ENCODE results near the gene ROR1.

Gene ROR1

GRCh38 chr1:63971557-63971956, 197.7 kb downstream of the ROR1 start:
- H3K4me3 ChIP-seq (replicated peaks; ENCODE audit: low read depth, low read length) = no peak overlapping the region
- DNase-seq (ENCODE audit: extremely low read depth, low read depth) = no peak
- no peak for TF ChIP-seq CTCF (IDR thresholded peaks at IDR 0.05; ENCODE audit: low read depth, low read length, missing control alignments)

DNA sequence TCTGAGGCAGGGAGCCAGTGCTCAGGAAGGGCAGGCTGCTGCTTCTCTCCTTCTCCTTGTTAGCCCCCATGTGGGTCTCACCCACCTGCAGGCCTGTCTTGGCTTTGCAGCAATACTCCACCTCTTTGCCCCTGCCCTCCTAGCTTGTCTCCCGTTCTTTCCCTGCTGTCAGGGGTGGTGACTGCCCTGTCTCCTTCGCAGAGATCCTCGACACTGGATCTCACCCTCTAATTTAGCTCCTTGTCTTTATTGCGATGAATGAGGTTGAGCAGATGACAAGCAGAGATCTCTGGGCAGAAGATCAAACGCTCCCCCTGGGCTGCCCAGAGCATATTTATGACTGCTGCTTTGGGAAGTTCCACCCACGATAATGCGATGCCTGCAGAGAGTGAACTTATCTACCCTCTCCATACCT, 199.2 kb downstream of the ROR1 start:
- no peak overlapping the region for H3K4me3 ChIP-seq (replicated peaks; ENCODE audit: low read depth, low read length)
- DNase-seq (ENCODE audit: extremely low read depth, low read depth) = no peak
- TF ChIP-seq CTCF (IDR thresholded peaks at IDR 0.05; ENCODE audit: low read depth, low read length, missing control alignments) = no peak

- no peak overlapping the region for H3K4me3 ChIP-seq (replicated peaks; ENCODE audit: low read depth, low read length)
- no peak for DNase-seq (ENCODE audit: extremely low read depth, low read depth)
- no peak for TF ChIP-seq CTCF (IDR thresholded peaks at IDR 0.05; ENCODE audit: low read depth, low read length, missing control alignments)
Observed at GRCh38 chr1:63974966-63975365, 201.1 kb downstream of the ROR1 start.

DNA sequence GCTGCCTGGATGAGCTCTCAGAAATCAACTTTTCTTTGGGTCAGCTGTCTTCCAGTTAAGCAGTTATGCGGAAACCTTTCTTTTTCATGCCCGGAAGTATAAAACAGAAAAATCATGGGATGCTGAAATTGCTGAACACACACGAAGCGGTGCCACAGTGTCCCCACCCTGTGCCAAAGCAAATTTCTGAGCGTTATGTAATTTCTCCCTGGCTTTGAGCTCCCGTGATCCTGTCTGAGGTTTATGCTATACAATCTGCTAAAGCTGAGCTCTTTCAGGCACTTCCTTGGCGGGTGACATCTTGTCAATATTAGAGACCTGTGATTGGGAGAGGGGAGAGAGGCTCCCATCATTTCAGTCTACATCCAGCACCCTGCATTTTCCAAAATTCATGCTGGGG, 201.7 kb downstream of the ROR1 start:
- H3K4me3 ChIP-seq (replicated peaks; ENCODE audit: low read depth, low read length) = no peak overlapping the region
- TF ChIP-seq CTCF (IDR thresholded peaks at IDR 0.05; ENCODE audit: low read depth, low read length, missing control alignments) = no peak
- DNase-seq (ENCODE audit: extremely low read depth, low read depth) = no peak

GRCh38 chr1:63976006-63976405, 202.2 kb downstream of the ROR1 start:
- no peak for DNase-seq (ENCODE audit: extremely low read depth, low read depth)
- no peak overlapping the region for H3K4me3 ChIP-seq (replicated peaks; ENCODE audit: low read depth, low read length)
- TF ChIP-seq CTCF (IDR thresholded peaks at IDR 0.05; ENCODE audit: low read depth, low read length, missing control alignments) = no peak

GRCh38 chr1:63977466-63977865, 203.6 kb downstream of the ROR1 start:
- H3K4me3 ChIP-seq (replicated peaks; ENCODE audit: low read depth, low read length) = no peak overlapping the region
- no peak for DNase-seq (ENCODE audit: extremely low read depth, low read depth)
- no peak for TF ChIP-seq CTCF (IDR thresholded peaks at IDR 0.05; ENCODE audit: low read depth, low read length, missing control alignments)

DNA sequence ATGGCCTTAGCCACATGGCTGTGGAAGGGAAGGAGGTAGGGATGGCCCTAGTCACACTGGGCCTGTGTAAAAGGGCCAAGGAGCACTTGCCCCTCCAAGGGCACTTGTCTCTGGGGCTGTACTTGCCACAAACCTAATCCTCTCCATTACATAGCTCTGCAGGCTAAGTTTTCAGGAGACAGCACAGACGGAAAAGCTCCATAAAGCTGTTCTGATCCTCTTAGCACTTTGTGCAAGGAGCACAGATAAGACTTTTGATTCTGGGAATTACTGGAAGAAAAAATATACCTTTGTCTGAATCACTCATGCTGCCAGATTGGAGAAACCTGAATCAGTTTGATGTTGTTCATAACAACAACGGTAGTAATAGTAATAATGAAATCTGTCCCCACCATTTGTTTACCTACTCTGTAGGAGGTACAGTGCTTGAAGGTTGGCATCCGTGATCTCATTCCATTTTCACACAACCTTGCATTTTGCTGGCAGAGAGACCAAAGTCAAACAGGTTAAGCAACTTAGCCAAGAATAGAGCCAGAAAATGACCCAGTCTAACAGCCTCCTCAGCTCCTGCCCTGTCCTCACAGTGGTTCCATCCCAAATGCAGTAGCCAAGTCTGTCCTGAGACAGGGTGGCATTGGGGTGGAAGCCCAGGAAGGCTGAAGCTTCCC, 207.1 kb downstream of the ROR1 start:
- TF ChIP-seq CTCF (IDR thresholded peaks at IDR 0.05; ENCODE audit: low read depth, low read length, missing control alignments) = no peak
- H3K4me3 ChIP-seq (replicated peaks; ENCODE audit: low read depth, low read length) = no peak overlapping the region
- DNase-seq (ENCODE audit: extremely low read depth, low read depth) = no peak
